Hematopoietic multipotent progenitor cell treated with erythropoietin and hydrocortisone succinate and interleukin-3 and kit ligand, for 15 days (in vitro differentiated cells): ENCODE data around the gene ABCA13.

Source experiments
- DNase-seq: peaks from one replicate; pipeline ENCODE4 v3.0.0-alpha.2; 2015; ENCODE audit warnings: low spot score

ABCA13 gene

GRCh38 chr7:48643431-48644013, 472.3 kb downstream of the ABCA13 start:
- DNase-seq: no peak

- no peak for DNase-seq
Observed at GRCh38 chr7:48658138-48658537, 486.9 kb downstream of the ABCA13 start.

- DNase-seq: no peak
Observed at GRCh38 chr7:48660306-48660870, 489.1 kb downstream of the ABCA13 start.

GRCh38 chr7:48664241-48664640, 493.0 kb downstream of the ABCA13 start:
- no peak for DNase-seq

- no peak for DNase-seq
Observed at GRCh38 chr7:48665353-48666135, 494.3 kb downstream of the ABCA13 start.

- DNase-seq: no peak
Observed at GRCh38 chr7:48667407-48667806, 496.1 kb downstream of the ABCA13 start.

- DNase-seq: no peak
Observed at GRCh38 chr7:48671656-48672055, 500.4 kb downstream of the ABCA13 start.

GRCh38 chr7:48681006-48681405, 509.7 kb downstream of the ABCA13 start:
- DNase-seq: no peak

- DNase-seq: no peak
Observed at GRCh38 chr7:48691788-48692187, 520.5 kb downstream of the ABCA13 start.
